HEK293T (cell line): ENCODE results near the gene HTR3B.

ENCODE experiments used
- CTCF ChIA-PET: fragments of 350-600 bp; formaldehyde crosslinking; extraction: SDS; loops from one replicate; lab custom pipeline; 2021; ENCODE audit warnings: antibody characterized with exemption, inconsistent platforms; lab: Yijun Ruan, JAX
- POLR2A ChIA-PET: fragments of 350-600 bp; formaldehyde crosslinking; extraction: SDS; loops from one replicate; lab custom pipeline; 2020; ENCODE audit warnings: antibody characterized with exemption, inconsistent platforms; lab: Yijun Ruan, JAX
- DNase-seq: peaks from one replicate; pipeline ENCODE4 v3.0.0; 2012; ENCODE audit warnings: mixed read lengths; ENCODE audit errors: extremely low spot score
- BHLHE40 ChIP-seq: fragments of 450-650 bp; IDR thresholded peaks from 2 replicates; pipeline ENCODE4 v1.6.1; 2016; ENCODE audit warnings: mild to moderate bottlenecking, moderate library complexity, borderline replicate concordance
- CTBP1 ChIP-seq: fragments of 450-650 bp; IDR thresholded peaks from 2 replicates; pipeline ENCODE4 v1.6.1; 2016; ENCODE audit warnings: borderline replicate concordance
- ELF4 ChIP-seq: fragments of 450-650 bp; IDR thresholded peaks from 2 replicates; pipeline ENCODE4 v1.6.1; 2017; ENCODE audit warnings: antibody characterized with exemption
- FOXA1 ChIP-seq: fragments of 450-650 bp; IDR thresholded peaks from 2 replicates; pipeline ENCODE4 v1.6.1; 2016; ENCODE audit warnings: mild to moderate bottlenecking
- FOXK2 ChIP-seq: fragments of 450-650 bp; IDR thresholded peaks from 2 replicates; pipeline ENCODE4 v1.6.1; 2016; ENCODE audit warnings: mild to moderate bottlenecking
- FOXM1 ChIP-seq: fragments of 450-650 bp; IDR thresholded peaks from 2 replicates; pipeline ENCODE4 v1.6.1; 2017; ENCODE audit warnings: mild to moderate bottlenecking, borderline replicate concordance
- HDGF ChIP-seq: fragments of 450-650 bp; IDR thresholded peaks from 2 replicates; pipeline ENCODE4 v1.6.1; 2017; ENCODE audit warnings: antibody characterized with exemption, borderline replicate concordance
- L3MBTL2 ChIP-seq: fragments of 450-650 bp; conservative IDR thresholded peaks from 2 replicates; pipeline ENCODE4 v1.6.1; 2016; ENCODE audit warnings: mild to moderate bottlenecking
- LEF1 ChIP-seq: fragments of 450-650 bp; IDR thresholded peaks from 2 replicates; pipeline ENCODE4 v1.6.1; 2017; ENCODE audit warnings: mild to moderate bottlenecking, borderline replicate concordance
- NFRKB ChIP-seq: fragments of 450-650 bp; IDR thresholded peaks from 2 replicates; pipeline ENCODE4 v1.6.1; 2016; ENCODE audit warnings: mild to moderate bottlenecking, moderate library complexity
- SP1 ChIP-seq: fragments of 450-650 bp; IDR thresholded peaks from 2 replicates; pipeline ENCODE4 v1.6.1; 2017
- SUZ12 ChIP-seq: fragments of 450-650 bp; IDR thresholded peaks from 2 replicates; pipeline ENCODE4 v1.6.1; 2016; ENCODE audit warnings: mild to moderate bottlenecking
- TARDBP ChIP-seq: fragments of 450-650 bp; IDR thresholded peaks from 2 replicates; pipeline ENCODE4 v1.6.1; 2016
- ZNF384 ChIP-seq: fragments of 450-650 bp; IDR thresholded peaks from 2 replicates; pipeline ENCODE4 v1.6.1; 2016
- TF ChIP-seq, protein P1 (sequence below): fragments of 450-650 bp; IDR thresholded peaks from 2 replicates; pipeline ENCODE4 v1.6.1; 2016

The HTR3B gene

DNA sequence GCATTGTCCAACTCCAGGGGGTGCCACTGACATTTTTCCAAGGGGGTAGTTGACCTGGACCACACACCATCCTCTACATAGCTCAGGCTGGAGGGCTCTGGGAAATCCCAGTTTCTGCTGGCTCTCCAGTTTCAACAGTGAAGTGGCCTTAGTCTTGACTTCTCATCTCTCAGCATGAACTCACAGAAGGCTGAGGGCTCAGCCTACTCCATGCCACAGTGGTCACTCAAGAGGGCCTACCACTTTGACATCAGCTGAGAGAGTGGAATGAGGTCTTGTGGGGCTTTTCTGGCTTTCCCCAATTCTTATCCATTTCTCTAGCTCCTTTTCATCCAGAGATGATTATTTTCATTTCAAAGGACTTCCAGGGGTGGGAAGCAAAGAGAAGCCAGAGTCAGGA lies 77.7 kb downstream of the HTR3B start:
- no peak for TF ChIP-seq FOXK2
- no peak for TF ChIP-seq FOXM1
- TF ChIP-seq NFRKB: no peak
- ChIA-PET POLR2A (no interaction called here), CTCF (interaction anchor here (0.6 kb wide), 1 partner anchor 13 kb away, joined by 4 read pairs; no protein-coding TSS in a partner anchor)
- no peak for DNase-seq

DNA sequence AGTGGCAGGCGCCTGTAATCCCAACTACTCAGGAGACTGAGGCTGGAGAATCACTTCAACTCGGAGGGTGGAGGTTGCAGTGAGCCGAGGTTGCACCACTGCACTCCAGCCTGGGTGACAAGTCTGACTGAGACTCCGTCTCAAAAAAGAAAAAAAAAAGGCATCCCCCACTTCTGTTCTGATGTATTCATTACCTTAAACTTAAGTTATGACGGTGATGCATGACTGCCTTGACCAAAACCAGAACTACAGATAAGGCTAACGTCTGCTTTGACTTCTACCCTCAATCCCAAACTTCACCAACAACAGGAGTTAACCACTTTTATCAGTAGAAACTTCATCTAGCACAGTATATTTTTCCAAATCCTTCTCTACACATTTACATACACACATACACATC lies 80.2 kb downstream of the HTR3B start:
- DNase-seq: no peak
- POLR2A ChIA-PET: no interaction called here
- TF ChIP-seq FOXM1 (no peak), HDGF (no peak), LEF1 (no peak), TARDBP (no peak), FOXK2 (no peak)
- TF ChIP-seq, protein P1, sequence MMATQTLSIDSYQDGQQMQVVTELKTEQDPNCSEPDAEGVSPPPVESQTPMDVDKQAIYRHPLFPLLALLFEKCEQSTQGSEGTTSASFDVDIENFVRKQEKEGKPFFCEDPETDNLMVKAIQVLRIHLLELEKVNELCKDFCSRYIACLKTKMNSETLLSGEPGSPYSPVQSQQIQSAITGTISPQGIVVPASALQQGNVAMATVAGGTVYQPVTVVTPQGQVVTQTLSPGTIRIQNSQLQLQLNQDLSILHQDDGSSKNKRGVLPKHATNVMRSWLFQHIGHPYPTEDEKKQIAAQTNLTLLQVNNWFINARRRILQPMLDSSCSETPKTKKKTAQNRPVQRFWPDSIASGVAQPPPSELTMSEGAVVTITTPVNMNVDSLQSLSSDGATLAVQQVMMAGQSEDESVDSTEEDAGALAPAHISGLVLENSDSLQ: no peak
- CTCF ChIA-PET: no interaction called here

DNA sequence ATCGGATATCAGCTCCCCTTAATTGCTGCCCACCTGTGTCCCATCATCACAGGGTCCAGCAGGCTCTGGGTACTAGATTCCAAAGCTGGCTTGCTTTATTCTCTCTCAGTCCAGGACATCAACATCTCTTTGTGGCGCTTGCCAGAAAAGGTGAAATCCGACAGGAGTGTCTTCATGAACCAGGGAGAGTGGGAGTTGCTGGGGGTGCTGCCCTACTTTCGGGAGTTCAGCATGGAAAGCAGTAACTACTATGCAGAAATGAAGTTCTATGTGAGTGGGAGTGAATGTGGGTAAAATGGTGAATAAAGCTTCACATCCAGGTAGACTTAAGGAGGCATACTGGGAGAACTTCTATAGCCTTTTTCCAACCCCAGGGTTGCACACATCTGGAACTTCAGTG lies 81.3 kb downstream of the HTR3B start:
- TF ChIP-seq HDGF (no peak), L3MBTL2 (no peak), ELF4 (no peak), LEF1 (no peak), SUZ12 (no peak), CTBP1 (no peak)
- TF ChIP-seq, protein P1: no peak
- DNase-seq: no peak
- ChIA-PET CTCF (interaction anchor here (1.1 to 1.6 kb wide), 2 partner anchors 27 to 90 kb away, joined by 3 to 5 read pairs; no protein-coding TSS in a partner anchor), POLR2A (no interaction called here)

DNA sequence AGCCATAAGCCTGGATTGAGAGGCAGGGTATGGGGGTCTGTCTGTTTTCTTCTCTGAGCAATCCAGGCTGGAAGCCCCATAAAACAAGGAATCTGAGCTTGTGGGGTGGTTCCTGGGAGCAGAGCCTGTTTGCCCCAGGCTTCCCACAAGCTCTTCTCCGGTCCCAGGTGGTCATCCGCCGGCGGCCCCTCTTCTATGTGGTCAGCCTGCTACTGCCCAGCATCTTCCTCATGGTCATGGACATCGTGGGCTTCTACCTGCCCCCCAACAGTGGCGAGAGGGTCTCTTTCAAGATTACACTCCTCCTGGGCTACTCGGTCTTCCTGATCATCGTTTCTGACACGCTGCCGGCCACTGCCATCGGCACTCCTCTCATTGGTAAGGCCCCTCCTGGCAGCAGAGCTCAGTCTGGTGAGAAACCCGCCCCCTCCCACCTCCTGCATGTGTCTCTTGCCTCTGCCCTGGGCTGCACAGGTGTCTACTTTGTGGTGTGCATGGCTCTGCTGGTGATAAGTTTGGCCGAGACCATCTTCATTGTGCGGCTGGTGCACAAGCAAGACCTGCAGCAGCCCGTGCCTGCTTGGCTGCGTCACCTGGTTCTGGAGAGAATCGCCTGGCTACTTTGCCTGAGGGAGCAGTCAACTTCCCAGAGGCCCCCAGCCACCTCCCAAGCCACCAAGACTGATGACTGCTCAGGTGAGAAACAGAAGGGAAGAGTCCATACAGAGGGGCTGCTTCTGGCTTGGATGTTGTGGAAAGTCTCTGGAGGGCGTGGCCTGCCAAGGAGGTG lies 82.0 kb downstream of the HTR3B start:
- no peak for TF ChIP-seq HDGF
- ChIA-PET POLR2A (no interaction called here), CTCF (interaction anchor here (1.1 to 1.6 kb wide), 2 partner anchors 27 to 91 kb away, joined by 3 to 5 read pairs; no protein-coding TSS in a partner anchor)
- DNase-seq: no peak

DNA sequence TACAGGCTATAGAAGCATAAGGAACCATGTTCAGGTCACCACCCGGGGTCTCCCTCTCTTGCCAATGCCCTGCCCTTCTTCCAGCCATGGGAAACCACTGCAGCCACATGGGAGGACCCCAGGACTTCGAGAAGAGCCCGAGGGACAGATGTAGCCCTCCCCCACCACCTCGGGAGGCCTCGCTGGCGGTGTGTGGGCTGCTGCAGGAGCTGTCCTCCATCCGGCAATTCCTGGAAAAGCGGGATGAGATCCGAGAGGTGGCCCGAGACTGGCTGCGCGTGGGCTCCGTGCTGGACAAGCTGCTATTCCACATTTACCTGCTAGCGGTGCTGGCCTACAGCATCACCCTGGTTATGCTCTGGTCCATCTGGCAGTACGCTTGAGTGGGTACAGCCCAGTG lies 84.8 kb downstream of the HTR3B start:
- ChIA-PET POLR2A (no interaction called here), CTCF (interaction anchor here (0.7 kb wide), 1 partner anchor 268 kb away, joined by 8 read pairs; no protein-coding TSS in a partner anchor)
- TF ChIP-seq HDGF (no peak), SP1 (no peak), FOXM1 (no peak), NFRKB (no peak), FOXK2 (no peak), ELF4 (no peak)
- TF ChIP-seq, protein P1: no peak
- DNase-seq: no peak

DNA sequence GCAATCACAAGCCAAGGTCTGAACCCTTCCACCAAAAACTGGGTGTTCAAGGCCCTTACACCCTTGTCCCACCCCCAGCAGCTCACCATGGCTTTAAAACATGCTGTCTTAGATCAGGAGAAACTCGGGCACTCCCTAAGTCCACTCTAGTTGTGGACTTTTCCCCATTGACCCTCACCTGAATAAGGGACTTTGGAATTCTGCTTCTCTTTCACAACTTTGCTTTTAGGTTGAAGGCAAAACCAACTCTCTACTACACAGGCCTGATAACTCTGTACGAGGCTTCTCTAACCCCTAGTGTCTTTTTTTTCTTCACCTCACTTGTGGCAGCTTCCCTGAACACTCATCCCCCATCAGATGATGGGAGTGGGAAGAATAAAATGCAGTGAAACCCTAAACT lies 85.3 kb downstream of the HTR3B start:
- ChIA-PET POLR2A (no interaction called here), CTCF (interaction anchor here (0.7 kb wide), 1 partner anchor 267 kb away, joined by 8 read pairs; no protein-coding TSS in a partner anchor)
- TF ChIP-seq TARDBP (no peak), NFRKB (no peak), BHLHE40 (no peak), HDGF (no peak), FOXA1 (no peak), ZNF384 (no peak), LEF1 (no peak), FOXK2 (no peak), SP1 (no peak), FOXM1 (no peak), SUZ12 (no peak)
- TF ChIP-seq, protein P1: no peak
- DNase-seq: no peak
